Stimulated activated CD4-positive, alpha-beta T cell treated with anti-CD3 and anti-CD28 coated beads, Interleukin-1b, Interleukin-23, amount 100 ng/mL, for 1 hour (primary cell): ENCODE data around the gene SORCS3.

ENCODE experiments used
- DNase-seq, 2 donors: peaks; one replicate each; pipeline ENCODE4 v3.0.0-alpha.2; 2020; ENCODE audit warnings: low read depth in 2 of 2

The SORCS3 gene

GRCh38 chr10:104641187-104641936 is at the start of gene SORCS3:
Gene SORCS3 (plus strand): TSS chr10:104641290.
- no peak for DNase-seq

GRCh38 chr10:104591441-104591840 is 49.6 kb upstream of the SORCS3 start:
- no peak for DNase-seq

GRCh38 chr10:104601166-104601565 is 39.9 kb upstream of the SORCS3 start:
- no peak for DNase-seq

GRCh38 chr10:104608091-104608828 is 32.8 kb upstream of the SORCS3 start:
- no peak for DNase-seq

- no peak for DNase-seq
Observed at GRCh38 chr10:104612571-104613205, 28.4 kb upstream of the SORCS3 start.

- DNase-seq = no peak
Observed at GRCh38 chr10:104613406-104613805, 27.7 kb upstream of the SORCS3 start.

- DNase-seq = no peak
Observed at GRCh38 chr10:104614245-104614831, 26.8 kb upstream of the SORCS3 start.

- DNase-seq = no peak
Observed at GRCh38 chr10:104615136-104615535, 26.0 kb upstream of the SORCS3 start.

- DNase-seq = no peak
Observed at GRCh38 chr10:104617831-104618230, 23.3 kb upstream of the SORCS3 start.

GRCh38 chr10:104622175-104622574 is 18.9 kb upstream of the SORCS3 start:
- DNase-seq = no peak

GRCh38 chr10:104622598-104623209 is 18.4 kb upstream of the SORCS3 start:
- DNase-seq = no peak

GRCh38 chr10:104630731-104631130 is 10.4 kb upstream of the SORCS3 start:
- no peak for DNase-seq

- no peak for DNase-seq
Observed at GRCh38 chr10:104631946-104632345, 9.1 kb upstream of the SORCS3 start.

GRCh38 chr10:104638861-104639589 is 2.1 kb upstream of the SORCS3 start:
- no peak for DNase-seq

GRCh38 chr10:104639590-104640338 is 1.3 kb upstream of the SORCS3 start:
- DNase-seq = no peak

- no peak for DNase-seq
Observed at GRCh38 chr10:104640339-104641186, 527 bp upstream of the SORCS3 start.

- DNase-seq = no peak
Observed at GRCh38 chr10:104641937-104642657, 1.0 kb downstream of the SORCS3 start.

GRCh38 chr10:104642658-104643302 is 1.7 kb downstream of the SORCS3 start:
- no peak for DNase-seq
